HEK293T (cell line): ENCODE measurements around the gene PHLPP1.

Source experiments
- CTCF ChIA-PET: fragments of 350-600 bp; formaldehyde crosslinking; extraction: SDS; loops from one replicate; lab custom pipeline; 2021; ENCODE audit warnings: antibody characterized with exemption, inconsistent platforms; lab: Yijun Ruan, JAX
- POLR2A ChIA-PET: fragments of 350-600 bp; formaldehyde crosslinking; extraction: SDS; loops from one replicate; lab custom pipeline; 2020; ENCODE audit warnings: antibody characterized with exemption, inconsistent platforms; lab: Yijun Ruan, JAX
- DNase-seq: peaks from one replicate; pipeline ENCODE4 v3.0.0; 2012; ENCODE audit warnings: mixed read lengths; ENCODE audit errors: extremely low spot score
- ARNT ChIP-seq: fragments of 450-650 bp; IDR thresholded peaks from 2 replicates; pipeline ENCODE4 v1.6.1; 2017; ENCODE audit warnings: mild to moderate bottlenecking
- BHLHE40 ChIP-seq: fragments of 450-650 bp; IDR thresholded peaks from 2 replicates; pipeline ENCODE4 v1.6.1; 2016; ENCODE audit warnings: mild to moderate bottlenecking, moderate library complexity, borderline replicate concordance
- CTBP1 ChIP-seq: fragments of 450-650 bp; IDR thresholded peaks from 2 replicates; pipeline ENCODE4 v1.6.1; 2016; ENCODE audit warnings: borderline replicate concordance
- ELF4 ChIP-seq: fragments of 450-650 bp; IDR thresholded peaks from 2 replicates; pipeline ENCODE4 v1.6.1; 2017; ENCODE audit warnings: antibody characterized with exemption
- FOXA1 ChIP-seq: fragments of 450-650 bp; IDR thresholded peaks from 2 replicates; pipeline ENCODE4 v1.6.1; 2016; ENCODE audit warnings: mild to moderate bottlenecking
- FOXK2 ChIP-seq: fragments of 450-650 bp; IDR thresholded peaks from 2 replicates; pipeline ENCODE4 v1.6.1; 2016; ENCODE audit warnings: mild to moderate bottlenecking
- FOXM1 ChIP-seq: fragments of 450-650 bp; IDR thresholded peaks from 2 replicates; pipeline ENCODE4 v1.6.1; 2017; ENCODE audit warnings: mild to moderate bottlenecking, borderline replicate concordance
- HDGF ChIP-seq: fragments of 450-650 bp; IDR thresholded peaks from 2 replicates; pipeline ENCODE4 v1.6.1; 2017; ENCODE audit warnings: antibody characterized with exemption, borderline replicate concordance
- L3MBTL2 ChIP-seq: fragments of 450-650 bp; conservative IDR thresholded peaks from 2 replicates; pipeline ENCODE4 v1.6.1; 2016; ENCODE audit warnings: mild to moderate bottlenecking
- LEF1 ChIP-seq: fragments of 450-650 bp; IDR thresholded peaks from 2 replicates; pipeline ENCODE4 v1.6.1; 2017; ENCODE audit warnings: mild to moderate bottlenecking, borderline replicate concordance
- NFRKB ChIP-seq: fragments of 450-650 bp; IDR thresholded peaks from 2 replicates; pipeline ENCODE4 v1.6.1; 2016; ENCODE audit warnings: mild to moderate bottlenecking, moderate library complexity
- SP1 ChIP-seq: fragments of 450-650 bp; IDR thresholded peaks from 2 replicates; pipeline ENCODE4 v1.6.1; 2017
- SUZ12 ChIP-seq: fragments of 450-650 bp; IDR thresholded peaks from 2 replicates; pipeline ENCODE4 v1.6.1; 2016; ENCODE audit warnings: mild to moderate bottlenecking
- TARDBP ChIP-seq: fragments of 450-650 bp; IDR thresholded peaks from 2 replicates; pipeline ENCODE4 v1.6.1; 2016
- ZNF384 ChIP-seq: fragments of 450-650 bp; IDR thresholded peaks from 2 replicates; pipeline ENCODE4 v1.6.1; 2016
- TF ChIP-seq, protein P1 (sequence below): fragments of 450-650 bp; IDR thresholded peaks from 2 replicates; pipeline ENCODE4 v1.6.1; 2016

The PHLPP1 gene

DNA sequence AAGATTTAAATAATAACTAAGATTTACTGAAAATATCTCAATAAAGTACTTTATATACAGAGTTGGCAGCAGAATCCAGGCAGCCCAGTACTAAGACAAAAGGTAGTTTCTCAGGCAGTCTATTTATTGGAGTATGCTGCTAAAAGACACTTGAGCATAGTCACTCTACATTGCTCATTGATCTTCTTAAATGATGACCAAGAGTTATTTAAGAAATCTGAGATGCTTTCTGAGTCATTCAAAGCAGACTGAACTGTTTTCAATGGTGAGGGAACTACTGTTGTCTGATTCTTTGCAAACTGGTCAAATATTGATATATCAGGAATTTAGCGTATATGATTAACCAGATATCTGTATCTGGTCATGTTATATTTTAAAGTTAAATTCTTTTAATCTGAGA is 133.6 kb downstream of the PHLPP1 start:
- TF ChIP-seq ZNF384 (no peak), FOXM1 (no peak), ELF4 (no peak), ARNT (no peak), NFRKB (no peak), CTBP1 (no peak), SP1 (no peak), L3MBTL2 (no peak), BHLHE40 (no peak), HDGF (no peak)
- TF ChIP-seq, protein P1, sequence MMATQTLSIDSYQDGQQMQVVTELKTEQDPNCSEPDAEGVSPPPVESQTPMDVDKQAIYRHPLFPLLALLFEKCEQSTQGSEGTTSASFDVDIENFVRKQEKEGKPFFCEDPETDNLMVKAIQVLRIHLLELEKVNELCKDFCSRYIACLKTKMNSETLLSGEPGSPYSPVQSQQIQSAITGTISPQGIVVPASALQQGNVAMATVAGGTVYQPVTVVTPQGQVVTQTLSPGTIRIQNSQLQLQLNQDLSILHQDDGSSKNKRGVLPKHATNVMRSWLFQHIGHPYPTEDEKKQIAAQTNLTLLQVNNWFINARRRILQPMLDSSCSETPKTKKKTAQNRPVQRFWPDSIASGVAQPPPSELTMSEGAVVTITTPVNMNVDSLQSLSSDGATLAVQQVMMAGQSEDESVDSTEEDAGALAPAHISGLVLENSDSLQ = no peak
- ChIA-PET POLR2A (no interaction called here), CTCF (no interaction called here)
- no peak for DNase-seq

DNA sequence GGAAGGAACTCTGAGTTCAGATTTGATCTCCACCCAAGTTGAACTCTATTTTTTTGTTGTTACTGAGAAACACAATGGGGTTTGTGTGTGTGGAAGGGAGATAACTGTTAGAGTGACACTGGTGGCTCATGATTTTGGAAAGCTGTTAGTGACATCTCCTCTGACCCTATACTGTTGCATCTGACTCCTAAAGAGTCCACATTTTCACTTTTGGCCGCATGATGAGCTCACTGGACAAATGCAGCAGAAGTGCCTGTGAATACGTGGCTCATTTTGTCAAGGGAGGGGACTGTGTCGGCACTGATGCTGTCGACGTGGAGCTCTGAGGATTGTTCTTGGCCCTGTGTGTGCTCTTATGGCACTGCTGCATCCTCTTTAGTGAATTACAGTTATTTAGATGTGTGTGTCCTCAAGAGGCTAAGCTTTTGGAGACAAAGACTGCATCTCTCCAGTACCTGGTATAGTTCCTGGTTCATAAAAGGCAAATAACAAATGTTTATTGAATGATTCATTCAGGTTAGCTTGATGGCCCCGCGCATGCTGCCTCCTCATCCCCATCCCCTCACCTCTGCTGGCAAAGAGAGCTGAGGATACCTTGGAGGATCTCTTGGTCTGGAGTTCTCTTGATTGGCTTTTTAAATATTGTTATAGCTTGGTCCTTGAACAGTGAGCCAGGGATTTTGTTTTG is 135.4 kb downstream of the PHLPP1 start:
- TF ChIP-seq SUZ12 (no peak), FOXK2 (no peak), SP1 (no peak), TARDBP (no peak), L3MBTL2 (no peak)
- POLR2A ChIA-PET = no interaction called here
- DNase-seq = no peak
- CTCF ChIA-PET = no interaction called here

DNA sequence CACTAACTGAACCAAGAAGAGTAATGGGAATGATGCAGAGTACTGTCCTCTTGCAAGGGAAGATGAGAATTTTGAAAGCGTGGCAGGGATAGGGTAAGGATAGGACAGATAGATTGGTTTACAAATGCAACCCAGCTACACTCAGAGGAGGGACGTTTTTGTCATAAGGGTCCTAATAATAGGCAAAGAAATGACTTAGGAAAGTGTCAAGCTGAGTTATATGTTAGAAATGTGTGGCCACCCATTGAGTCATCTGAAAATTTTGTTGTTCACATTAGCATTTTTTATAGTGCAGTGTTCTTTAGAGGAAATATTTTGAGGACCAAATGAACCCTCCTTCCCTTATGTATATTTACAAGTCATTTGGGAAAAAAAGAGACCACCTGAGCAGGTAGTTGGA is 137.5 kb downstream of the PHLPP1 start:
- ChIA-PET POLR2A (no interaction called here), CTCF (no interaction called here)
- TF ChIP-seq, protein P1 = no peak
- TF ChIP-seq SP1 = no peak
- TF ChIP-seq FOXA1 = no peak
- TF ChIP-seq FOXK2 = no peak
- TF ChIP-seq L3MBTL2 = no peak
- TF ChIP-seq ELF4 = no peak
- TF ChIP-seq CTBP1 = no peak
- TF ChIP-seq HDGF = no peak
- TF ChIP-seq BHLHE40 = no peak
- no peak for TF ChIP-seq TARDBP
- TF ChIP-seq ARNT = no peak
- no peak for TF ChIP-seq NFRKB
- no peak for TF ChIP-seq SUZ12
- no peak for TF ChIP-seq FOXM1
- no peak for TF ChIP-seq LEF1
- TF ChIP-seq ZNF384 = no peak
- DNase-seq = no peak

DNA sequence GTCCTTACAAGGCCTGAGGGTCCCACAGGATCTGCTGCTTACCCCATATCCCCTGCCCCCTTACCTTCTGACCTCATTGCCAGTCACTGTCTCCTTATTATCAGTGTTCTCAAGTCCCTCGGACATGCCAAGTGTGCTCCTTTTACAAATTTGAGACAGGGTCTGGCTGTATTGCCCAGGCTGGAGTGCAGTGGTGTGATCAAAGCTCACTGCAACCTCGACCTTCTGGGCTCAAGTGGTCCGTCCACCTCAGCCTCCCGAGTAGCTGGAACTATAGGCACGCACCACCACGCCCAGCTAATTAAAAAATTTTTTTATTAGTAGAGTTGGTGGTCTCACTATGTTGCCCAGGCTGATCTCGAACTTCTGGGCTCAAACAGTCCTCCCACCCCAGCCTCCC is 141.0 kb downstream of the PHLPP1 start:
- ChIA-PET CTCF (no interaction called here), POLR2A (no interaction called here)
- DNase-seq = no peak

DNA sequence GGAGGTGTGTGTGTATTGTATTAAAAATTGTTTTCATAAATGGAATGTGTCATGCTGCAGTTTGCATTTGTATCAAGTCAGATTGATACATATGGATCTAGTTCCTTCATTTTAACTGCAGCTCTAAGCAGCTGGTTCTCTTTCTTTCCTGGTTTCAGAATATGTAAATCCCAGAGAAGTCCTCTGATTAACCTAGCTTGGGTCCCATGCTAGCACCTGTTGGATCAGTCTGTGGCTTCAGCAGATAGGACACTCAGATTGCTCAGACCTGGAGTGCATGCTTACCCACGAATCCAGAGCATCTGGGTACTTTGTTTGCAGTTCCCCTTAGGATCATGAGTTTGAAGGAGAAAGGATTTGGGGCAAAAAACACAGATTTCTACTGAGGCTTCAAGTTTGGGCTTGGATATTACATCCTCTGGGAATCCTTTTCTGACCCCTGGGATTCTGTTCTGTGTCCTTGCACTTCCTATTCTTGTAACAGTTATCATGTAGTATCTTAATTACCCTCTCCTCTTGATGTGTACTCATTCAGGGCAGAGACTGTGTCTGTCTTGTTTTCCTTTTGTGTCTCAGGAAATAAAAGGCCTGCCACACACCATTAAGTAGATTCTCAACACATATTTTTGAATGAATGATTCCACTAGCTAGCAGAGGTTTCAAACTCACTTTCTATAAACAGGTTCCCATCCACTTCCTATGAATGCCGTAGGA is 142.1 kb downstream of the PHLPP1 start:
- TF ChIP-seq, protein P1 = no peak
- TF ChIP-seq FOXM1 (no peak), HDGF (no peak), BHLHE40 (no peak)
- DNase-seq = no peak
- CTCF ChIA-PET = interaction anchor here (0.6 kb wide), 1 partner anchor 39 kb away, joined by 3 read pairs; no protein-coding TSS in a partner anchor
- POLR2A ChIA-PET = no interaction called here

More for the DNA sequence above, 141.0 kb downstream of the PHLPP1 start:
- TF ChIP-seq ELF4 (no peak), TARDBP (no peak), L3MBTL2 (no peak), SUZ12 (no peak), FOXA1 (no peak), CTBP1 (no peak), SP1 (no peak), LEF1 (no peak), ZNF384 (no peak), ARNT (no peak), HDGF (no peak), NFRKB (no peak), FOXM1 (no peak), FOXK2 (no peak), BHLHE40 (no peak)
- TF ChIP-seq, protein P1 = no peak
